GM18511 (cell line): ENCODE data around the gene WBP2.
"Not testable (repeated sequence)": the region's sequence is repeated elsewhere in the genome, so short reads cannot be mapped to it uniquely, and the experiment has no call there.

Experiments used
- ATAC-seq: cut with Tn5 transposase; IDR thresholded peaks from one replicate; pipeline ENCODE4 v1.9.1; 2021; ENCODE audit warnings: mild to moderate bottlenecking, moderate library complexity; ENCODE audit not compliant: unreplicated experiment

WBP2 gene

DNA sequence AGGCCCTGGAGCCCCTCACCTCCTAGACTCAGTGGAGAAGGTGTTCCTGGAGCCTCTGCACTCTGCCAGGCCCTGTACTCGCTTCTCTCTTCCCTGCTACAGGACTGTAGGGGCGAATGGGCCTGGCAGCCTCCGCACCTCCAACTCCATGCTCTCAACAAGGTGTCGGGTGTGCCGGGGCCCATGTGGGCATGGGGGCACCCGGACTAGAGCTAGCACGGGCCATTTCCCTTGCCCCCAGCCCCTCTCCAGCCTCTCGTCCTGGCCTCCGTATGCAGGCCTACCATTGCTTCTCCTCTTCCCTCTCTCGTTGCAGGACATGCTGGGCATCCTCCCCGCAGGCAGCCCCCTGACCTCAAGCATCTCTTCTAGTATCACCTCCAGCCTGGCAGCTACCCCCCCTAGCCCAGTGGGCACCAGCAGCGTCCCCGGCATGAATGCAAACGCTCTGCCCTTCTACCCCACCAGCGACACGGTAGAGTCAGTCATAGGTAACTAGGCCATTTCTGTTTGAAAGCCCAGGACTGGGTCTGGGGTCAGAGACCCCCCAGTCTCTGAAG is 36.7 kb downstream of the WBP2 start:
- no peak for ATAC-seq

DNA sequence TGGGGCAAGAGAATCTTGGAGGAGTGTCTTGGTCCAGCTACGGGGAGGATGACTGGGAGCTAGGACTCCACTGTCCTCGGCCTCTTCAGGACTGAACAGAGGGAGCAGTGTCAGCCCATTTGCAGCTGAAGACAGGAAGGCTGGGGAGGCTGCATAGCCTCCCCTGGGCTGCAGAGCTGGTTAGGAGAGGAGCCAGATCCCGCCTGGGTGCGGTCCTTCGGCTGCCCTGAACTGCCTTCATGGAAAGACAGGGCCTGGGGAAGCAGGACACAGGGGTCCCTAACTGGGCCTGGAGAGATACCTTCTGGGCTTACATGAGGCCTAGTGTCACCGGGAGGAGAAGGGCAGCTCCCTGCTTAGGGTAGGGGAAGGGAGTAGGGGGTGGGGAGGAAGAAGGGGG is 37.6 kb downstream of the WBP2 start:
- no peak for ATAC-seq

DNA sequence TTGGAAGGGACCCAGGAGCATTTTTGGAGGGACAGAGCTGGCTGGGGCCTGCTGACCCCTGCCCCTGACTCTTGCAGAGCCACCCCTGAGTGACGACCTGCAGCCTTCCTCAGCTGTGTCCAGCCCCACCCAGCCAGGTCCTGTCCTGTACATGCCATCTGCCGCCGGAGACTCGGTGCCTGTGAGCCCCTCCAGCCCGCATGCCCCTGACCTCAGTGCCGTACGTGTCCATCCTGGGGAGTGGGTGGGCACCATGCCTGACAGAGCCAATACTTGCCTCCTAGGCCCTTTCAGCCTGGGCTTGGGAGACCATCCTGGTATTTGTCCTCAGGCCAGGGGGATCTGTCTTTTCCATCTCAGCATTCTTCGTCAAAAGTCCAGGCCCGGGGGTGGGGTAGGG is 38.4 kb downstream of the WBP2 start:
- no peak for ATAC-seq

DNA sequence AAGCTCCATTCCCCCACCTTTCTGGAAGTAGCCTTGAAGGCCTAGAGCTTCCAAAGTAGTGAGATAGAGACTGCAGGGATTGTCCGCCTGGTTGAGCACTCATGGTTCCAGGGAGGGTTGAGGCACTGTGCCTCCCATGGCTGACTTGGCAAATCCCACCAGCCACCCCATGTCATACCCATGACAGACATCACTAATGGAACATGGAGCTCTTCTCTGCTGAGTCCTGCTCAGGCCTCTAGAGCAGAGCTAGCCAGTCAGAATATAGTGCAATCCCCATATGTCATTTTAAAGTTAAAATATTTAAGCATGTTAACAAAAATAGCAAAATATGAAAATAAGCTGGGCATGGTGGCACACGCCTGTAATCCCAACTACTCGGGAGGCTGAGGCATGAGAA is 39.7 kb downstream of the WBP2 start:
- no peak for ATAC-seq

DNA sequence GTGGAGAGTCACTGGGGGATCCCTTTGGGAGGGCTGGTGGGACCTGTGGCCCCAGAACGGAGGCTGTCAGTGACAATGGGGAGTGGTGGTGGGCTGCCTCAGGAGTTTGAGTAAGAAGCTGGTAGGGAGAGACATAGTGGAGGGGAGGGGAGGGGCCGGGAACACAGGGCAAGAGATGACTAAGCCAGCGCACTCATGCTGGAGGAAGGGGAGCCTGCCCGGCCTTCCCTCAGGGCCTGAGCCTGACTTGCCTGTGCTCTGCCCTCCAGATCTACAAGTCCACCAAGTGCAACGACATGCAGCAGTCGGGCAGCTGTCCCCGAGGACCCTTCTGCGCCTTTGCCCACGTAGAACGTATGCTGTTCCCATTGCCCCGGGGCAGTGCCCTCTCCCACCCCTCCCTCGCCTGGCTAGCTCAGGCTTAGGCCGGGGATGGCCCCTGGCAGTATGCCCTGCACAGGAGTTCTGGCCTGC is 40.2 kb downstream of the WBP2 start:
- no peak for ATAC-seq

DNA sequence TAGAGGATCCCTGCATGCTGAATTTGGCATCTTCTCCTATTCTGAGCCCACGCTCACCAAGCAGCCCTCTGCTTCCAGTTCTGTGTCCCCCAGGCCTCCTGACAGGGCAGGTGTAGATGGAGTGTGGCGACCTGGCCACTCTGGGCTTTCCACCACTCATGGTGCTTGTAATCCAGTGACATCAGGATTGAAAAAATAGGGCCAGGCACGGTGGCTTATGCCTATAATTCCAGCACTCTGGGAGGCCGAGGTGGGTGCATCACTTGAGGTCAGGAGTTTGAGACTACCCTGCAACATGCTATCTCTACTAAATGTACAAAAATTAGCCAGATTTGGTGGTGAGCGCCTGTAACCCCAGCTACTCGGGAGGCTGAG is 41.1 kb downstream of the WBP2 start:
- ATAC-seq = no peak

DNA sequence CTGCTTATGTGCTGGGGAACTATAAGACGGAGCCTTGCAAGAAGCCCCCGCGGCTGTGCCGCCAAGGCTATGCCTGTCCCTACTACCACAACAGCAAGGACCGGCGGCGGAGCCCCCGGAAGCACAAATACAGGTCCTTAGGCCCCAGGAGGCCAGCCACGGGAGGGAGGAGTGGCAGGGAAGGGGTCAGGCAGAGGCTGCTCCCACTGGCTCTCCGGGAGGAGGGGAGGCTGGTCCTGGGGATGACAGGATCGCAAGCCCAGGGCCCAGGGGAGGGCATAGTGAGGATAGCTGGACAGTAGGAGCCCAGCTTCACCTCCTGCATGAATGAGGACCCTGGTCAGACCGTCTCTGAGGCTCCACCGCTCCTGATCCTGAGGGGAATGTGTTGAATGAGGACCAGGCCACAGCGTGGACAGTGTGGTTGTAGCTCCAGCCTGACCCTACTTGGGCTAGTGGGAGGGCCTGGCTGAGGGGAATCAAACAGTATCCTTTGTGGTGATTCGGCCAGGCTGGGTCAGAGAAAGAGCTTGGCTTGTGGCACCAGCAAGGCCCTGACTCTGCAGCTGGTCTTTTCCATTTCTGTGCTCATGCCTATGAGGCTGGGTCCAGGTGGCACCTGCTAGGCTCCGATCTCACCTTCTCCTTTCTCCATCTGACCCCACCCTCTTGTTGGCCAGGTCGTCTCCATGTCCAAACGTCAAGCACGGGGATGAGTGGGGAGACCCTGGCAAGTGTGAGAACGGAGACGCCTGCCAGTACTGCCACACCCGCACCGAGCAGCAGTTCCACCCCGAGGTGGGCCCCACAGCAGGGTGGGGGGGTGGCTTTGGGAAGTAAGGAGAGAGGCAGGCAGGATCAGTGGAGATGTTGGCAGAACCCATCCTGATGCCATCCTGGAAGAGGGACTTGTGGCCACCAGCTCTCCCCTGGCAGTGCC is 41.8 kb downstream of the WBP2 start:
- ATAC-seq = no peak

DNA sequence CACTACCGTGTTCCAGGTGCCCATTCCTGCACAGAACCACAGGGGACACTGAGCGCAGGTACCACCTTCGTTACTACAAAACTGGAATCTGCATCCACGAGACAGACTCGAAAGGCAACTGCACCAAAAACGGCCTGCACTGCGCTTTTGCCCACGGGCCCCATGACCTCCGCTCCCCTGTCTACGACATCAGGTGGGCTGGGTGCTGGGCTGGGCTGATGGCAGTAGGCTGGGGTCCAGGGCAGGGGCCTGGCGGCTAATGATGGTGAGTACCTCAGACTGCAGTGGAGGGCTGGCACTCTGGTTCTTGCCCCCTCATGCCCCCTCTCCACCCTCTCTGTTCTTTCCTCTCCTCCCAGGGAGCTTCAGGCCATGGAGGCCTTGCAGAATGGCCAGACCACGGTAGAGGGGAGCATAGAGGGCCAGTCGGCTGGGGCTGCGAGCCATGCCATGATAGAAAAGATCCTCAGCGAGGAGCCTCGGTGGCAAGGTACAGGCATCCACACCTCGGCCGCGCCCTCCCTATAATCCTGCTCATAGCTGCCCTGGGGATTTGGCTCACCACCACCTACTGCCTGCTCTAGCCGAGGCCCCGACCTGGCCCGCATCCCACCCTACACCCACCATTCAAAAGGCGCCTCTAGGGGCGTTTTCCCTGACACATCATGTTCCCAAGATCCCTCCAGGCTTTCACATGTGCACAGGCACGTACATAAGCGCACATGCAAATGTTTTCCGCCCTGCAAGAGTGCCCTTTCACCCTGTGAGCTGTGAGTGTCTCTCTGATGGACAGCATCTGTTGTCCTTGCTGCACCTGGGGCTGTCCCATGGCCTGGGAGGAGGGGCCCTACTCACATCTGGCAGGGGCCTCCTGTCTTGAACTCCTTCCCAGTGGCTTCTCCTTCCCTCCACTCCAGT is 42.8 kb downstream of the WBP2 start:
- no peak for ATAC-seq

DNA sequence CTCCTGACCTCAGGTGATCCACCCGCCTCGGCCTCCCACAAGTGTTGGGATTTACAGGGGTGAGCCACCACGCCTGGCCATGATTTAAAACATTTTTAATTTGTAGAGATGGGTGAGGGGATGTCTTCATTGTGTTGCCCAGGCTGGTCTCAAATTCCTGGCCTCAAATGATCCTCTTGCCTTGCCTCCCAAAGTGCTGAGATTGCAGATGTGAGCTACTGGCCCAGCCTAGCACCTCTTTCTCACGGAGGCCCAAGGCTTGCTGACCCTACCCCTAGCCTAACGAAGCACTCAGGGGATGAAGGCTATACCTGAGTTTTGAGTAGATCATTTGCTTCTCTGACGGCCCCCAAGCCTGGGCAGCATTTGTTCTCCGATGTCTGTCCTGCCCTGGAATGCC is 44.0 kb downstream of the WBP2 start:
- no peak for ATAC-seq

DNA sequence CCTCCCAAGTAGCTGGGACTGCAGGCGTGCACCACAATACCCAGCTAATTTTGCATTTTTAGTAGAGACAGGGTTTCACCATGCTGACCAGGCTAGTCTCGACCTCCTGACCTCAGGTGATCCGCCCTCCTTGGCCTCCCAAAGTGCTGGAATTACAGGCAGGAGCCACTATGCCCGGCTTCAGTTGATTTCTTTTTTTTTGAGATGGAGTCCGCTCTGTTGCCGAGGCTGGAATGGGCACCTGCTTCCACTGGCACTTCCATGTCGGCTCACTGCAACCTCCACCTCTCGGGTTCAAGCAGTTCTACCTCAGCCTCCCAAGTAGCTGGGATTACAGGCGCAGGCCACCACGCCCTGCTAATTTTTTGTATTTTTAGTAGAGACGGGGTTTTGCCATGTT is 44.4 kb downstream of the WBP2 start:
- not testable (repeated sequence) for ATAC-seq

DNA sequence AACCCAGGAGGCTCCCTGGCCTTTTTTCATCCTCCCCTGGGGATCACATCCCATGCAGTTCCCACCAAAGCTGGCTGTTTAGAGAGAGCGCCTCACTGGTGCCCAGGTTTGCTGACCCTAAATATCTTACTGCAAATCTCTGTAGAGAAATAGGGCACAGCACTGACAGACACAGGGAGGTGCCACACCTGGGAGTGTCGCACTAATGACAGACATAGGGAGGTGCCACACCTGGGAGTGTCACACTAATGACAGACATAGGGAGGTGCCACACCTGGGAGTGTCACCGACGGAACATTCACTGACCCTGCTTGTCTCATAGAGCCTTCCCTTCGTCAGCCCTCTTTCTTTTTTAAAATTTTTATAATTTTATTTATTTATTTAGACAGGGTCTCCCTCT is 44.9 kb downstream of the WBP2 start:
- ATAC-seq = no peak

DNA sequence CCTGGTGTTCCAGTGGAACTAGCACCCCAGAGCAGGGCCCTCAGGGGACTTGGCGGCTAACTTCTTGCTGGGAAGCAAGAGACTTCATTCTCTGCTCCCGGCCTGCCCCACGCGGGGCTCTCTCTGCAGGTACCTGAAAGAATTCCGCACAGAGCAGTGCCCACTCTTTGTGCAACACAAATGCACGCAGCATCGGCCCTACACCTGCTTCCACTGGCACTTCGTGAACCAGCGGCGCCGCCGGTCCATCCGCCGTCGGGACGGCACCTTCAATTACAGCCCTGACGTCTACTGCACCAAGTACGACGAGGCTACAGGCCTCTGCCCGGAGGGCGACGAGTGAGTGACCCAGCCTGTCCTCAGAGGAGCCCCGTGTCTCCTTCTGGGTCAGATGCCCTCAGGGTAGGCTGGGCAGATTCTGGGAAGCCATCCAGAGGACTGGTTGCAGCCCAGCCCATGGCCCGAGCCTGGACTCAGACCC is 45.5 kb downstream of the WBP2 start:
- no peak for ATAC-seq

DNA sequence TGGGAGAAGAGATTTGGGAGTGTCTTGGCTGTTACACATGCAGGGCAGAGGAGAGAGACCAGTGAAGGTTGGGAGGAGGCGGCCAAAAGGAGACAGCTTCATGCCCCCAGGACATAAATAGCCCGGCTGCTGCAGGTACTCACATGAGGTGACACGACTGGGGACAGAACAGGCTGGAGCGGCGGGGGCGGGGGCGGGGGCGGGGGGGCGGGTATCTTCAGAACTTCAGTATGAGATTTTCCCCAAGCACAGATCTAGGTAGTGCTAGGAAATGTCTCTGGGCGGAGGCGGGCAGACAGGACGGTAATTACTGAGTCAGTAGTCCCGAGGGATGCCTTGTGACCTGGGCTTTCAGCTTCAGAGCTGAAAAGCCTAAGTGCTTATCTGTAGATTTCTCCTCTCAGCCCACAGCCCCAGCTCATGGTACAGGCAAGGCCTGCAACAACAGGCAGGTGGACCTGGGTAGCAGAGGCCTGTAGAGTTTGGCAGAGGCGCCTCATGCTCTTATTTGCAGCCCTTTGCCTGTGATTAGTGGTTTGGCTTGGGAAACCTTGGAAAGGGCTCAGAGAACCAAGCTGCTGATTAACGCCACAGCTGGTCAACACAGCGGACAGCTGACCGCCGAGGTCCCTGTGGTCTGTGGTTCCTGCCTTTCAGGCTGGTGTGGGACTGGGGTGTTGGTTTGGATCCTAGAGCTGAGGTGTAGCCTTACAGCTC is 46.1 kb downstream of the WBP2 start:
- ATAC-seq = peak; percentile 70

DNA sequence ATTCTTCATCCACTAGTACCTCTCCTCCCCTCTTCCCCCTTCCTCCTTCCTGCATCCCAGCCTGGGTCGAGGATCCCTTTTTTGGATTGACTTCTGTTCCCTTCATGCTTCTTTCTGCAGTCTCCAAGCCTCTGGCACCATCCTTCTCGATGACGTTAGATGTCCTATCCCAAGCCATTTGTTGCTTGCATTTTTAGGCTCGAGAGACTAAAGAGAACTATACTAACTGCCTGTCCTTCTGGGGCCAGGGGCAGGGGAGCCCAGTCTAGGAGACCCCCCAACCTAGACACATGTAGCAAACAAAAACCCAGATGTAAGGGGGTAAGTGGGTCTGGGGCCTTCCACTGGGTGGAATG is 46.6 kb downstream of the WBP2 start:
- no peak for ATAC-seq

DNA sequence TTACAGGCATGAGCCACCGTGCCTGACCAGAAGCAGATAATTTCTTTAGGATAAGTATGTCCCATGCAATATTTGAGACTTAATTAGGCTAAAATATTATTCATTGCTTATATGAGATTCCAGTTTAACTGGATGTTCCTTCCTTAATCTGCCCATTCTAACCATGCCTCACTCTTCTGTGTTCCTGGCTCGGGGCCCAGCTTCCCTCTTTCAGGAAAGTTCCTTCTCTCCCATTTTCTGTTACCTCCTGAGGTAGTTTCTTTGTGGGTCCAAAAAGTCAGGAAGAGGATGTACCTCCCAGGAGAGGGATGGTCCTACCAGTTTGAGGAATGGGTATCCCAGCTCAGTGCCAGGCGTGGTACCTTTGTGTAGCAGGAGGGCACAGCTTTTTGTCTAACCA is 47.3 kb downstream of the WBP2 start:
- no peak for ATAC-seq

DNA sequence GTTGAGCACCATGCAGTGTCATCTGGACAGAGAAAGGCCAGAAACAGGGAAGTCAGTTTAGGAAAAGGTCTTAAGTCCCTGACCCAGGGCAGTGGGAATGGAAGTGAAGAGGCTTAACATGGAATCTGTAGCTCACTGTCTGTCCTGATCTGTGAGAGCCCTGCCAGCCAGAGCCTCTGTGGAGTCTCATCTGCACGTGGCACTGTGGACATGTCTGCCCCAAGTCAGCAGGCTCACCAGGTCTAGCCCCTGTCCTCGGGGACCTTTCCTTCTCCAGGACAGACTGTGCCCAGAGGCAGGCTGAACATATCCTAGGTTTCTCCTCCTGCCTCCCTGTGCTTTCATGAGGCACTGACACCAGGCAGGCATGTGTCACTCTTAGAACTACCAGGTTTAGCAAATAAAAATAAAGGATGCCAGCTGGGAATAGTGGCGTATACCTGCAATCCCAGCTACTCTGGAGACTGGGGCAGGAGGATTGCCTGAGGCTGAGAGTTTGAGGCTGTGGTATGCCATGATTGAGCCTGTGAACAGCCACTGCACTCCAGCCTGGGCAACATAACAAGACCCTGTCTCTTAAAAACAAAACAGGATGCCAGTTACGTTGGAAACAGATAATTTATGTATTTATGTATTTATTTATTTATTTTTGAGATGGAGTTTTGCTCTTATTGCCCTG is 48.2 kb downstream of the WBP2 start:
- ATAC-seq = no peak

DNA sequence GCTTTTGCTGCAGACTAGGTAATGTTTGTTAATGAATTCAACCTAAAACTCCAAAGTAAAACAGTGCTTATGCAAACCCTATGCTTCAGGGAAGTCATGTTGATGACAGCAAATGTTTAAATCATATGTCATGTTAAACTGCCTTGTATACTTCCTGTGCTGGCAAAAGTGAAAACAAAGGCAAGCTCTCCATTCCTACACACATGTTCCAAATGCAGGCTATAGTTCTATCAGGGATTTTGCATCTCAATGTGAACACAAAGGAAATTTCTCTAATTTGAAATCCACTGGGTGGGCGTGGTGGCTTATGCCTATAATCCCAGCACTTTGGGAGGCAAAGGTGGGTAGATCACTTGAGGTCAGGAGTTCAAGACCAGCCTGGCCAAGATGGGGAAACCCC is 51.3 kb downstream of the WBP2 start:
- no peak for ATAC-seq

DNA sequence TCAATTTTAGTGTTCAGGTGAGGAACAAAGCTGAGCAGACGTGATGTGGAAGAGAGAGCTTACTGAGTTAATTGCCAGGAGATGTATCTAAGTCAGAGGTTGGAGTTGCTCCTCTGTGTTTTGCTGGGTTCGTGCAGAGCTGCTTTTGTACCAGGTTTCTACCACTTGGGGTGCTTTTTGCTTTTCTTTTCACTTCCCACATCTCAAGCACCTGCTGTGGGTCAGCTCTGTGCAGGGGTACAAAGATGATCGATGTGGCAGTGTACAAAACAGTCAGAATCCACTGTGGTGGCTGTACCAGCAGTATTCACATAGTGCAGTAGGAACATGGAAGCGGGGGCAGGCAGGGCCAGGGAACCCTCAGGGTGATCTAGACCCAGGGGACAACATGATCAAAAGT is 55.7 kb downstream of the WBP2 start:
- no peak for ATAC-seq

DNA sequence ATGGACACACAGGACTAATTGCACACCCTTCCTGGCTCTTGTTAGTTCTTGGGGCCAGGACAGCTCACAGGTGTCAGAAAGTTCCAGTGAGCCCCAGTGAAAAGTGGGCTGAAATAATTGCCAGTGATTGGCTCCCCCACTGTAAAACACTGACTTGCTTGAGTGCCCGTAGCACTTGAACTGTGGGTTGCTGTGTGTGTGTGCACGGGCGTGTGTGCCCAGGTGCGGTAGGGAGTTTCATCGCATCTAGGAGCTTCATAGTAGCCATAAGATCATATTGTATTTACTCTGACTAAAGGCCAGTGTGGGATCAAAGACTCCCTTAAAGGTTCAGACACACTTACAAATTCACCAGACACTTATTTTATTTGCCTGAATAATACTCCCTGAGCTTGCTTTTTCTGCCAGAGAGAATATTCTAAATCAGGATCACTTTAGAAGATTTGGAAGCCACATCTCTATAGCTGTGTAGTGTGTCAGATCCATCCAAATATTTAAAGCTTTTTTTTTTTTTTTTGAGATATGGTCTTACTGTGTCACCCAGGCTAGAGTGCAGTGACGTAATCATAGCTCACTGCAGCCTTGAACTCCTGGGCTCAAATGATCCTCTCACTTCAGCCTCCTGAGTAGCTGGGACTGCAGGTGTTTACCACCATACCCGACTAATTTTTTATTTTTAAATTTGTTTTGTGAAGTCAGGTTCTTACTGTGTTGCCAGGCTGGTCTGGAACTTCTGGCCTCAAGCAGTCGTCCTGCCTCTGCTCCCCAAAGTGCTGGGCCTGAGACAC is 59.1 kb downstream of the WBP2 start:
- ATAC-seq = no peak
